Activated B cell treated with CpG ODN at 0.5 μM for 24 hours (primary cell): ENCODE results near the gene GSTK1. TPM values are rescaled to one million over a fixed set of nuclear protein-coding genes. Genes with fewer than 3 reads are reported as not detected.

ENCODE experiments used
- ATAC-seq: fragments of 200-7000 bp; cut with Tn5 transposase; one replicate; pipeline ENCODE4 v1.10.0; 2021; ENCODE audit warnings: low read depth, mild to moderate bottlenecking, moderate library complexity
- CTCF ChIA-PET: fragments of 350-600 bp; sonication (Branson Sonifier 250); formaldehyde crosslinking; loops from one replicate; lab custom pipeline; 2021; ENCODE audit warnings: antibody characterized with exemption; lab: Charles Lee
- POLR2A ChIA-PET: fragments of 350-600 bp; sonication (Branson Sonifier 250); formaldehyde crosslinking; loops from one replicate; lab custom pipeline; 2021; ENCODE audit warnings: antibody characterized with exemption; lab: Charles Lee
- DNase-seq: peaks from one replicate; pipeline ENCODE4 v3.0.0; 2022
- H3K27ac Mint-ChIP-seq: one replicate; pipeline ENCODE4 v1.8.0; 2020; ENCODE audit warnings: mixed read lengths
- H3K27me3 Mint-ChIP-seq: one replicate; pipeline ENCODE4 v1.8.0; 2021; ENCODE audit warnings: mixed read lengths
- H3K36me3 Mint-ChIP-seq: one replicate; pipeline ENCODE4 v1.8.0; 2021; ENCODE audit warnings: low read depth, mixed read lengths
- H3K4me1 Mint-ChIP-seq: one replicate; pipeline ENCODE4 v1.8.0; 2021; ENCODE audit warnings: mixed read lengths
- H3K4me3 Mint-ChIP-seq: one replicate; pipeline ENCODE4 v1.8.0; 2020; ENCODE audit warnings: mild to moderate bottlenecking, mixed read lengths
- H3K9me3 Mint-ChIP-seq: one replicate; pipeline ENCODE4 v1.8.0; 2020; ENCODE audit warnings: mixed read lengths
- intact Hi-C: fragments of 100-400 bp; cut with micrococcal nuclease; formaldehyde crosslinking; loops from one replicate; pipeline ENCODE4 v1.15.1; 2024
- total RNA-seq: library from RNA; stranded (reverse); gene quantifications from 2 replicates; pipeline ENCODE4 v1.2.3, GENCODE V29; 2022
- TF ChIP-seq, protein P1 (sequence below): fragments of 200-600 bp; IDR thresholded peaks from one replicate; pipeline ENCODE4 v1.8.0; 2022; ENCODE audit warnings: antibody characterized with exemption, mild to moderate bottlenecking

The GSTK1 gene
- total RNA-seq, 1 donor from 2014 or later, result 144 TPM

DNA sequence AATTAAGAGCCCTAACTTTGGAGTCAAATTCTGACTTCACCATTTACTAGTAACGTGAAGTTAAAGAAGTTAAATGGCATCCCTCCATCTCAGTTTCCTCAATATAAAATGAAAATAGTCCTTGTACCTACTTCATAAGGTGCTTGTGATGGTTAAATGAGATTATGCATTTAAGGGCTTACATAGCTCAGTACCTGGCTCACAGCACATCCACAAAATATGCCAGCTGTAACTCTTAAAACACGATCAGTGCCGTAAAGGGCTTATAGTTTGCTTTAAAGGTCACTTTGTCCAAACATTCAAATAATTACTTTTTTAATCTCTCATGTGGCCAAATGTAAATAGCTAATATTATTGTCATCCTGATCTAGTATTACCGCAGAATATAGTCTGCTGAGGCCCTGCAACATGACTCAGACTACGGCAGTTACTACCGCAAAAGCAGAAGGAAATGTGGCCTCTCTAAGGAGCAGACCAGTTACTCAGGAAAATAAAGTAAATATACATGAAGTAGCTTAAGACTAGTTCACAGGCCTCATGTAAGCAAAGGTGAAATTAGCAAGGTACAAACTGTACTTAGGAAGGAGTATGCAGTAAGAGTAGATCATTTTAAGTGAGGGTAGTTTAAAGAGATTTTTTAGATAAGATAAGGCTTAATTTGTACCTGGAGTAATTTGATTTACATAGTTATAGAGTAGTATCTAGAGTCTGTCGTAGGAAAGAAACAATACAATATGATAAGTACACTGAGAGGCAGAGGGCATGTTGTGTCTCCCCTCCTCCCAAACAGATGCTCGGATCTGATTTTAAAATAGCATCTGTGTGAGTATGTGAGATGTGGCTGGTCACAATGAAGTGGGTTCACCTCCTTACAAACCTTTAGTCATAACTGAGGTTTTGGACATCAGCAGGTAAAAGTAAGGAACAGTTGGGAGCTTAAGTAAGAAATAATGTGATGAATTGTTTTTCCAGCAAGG lies 38.0 kb downstream of the GSTK1 start:
- H3K36me3 Mint-ChIP-seq, result peaks cover 92% of the 10 kb centered on the region
- peak overlapping the region; percentile 59 for H3K27ac Mint-ChIP-seq
- ATAC-seq (no peak), DNase-seq (no peak)
- no peaks in the 10 kb centered on the region for H3K27me3 Mint-ChIP-seq
- ChIA-PET CTCF (interaction anchor here (0.5 to 3.4 kb wide), 4 partner anchors 12 to 61 kb away, joined by 3 to 51 read pairs (median 4); no protein-coding TSS in a partner anchor), POLR2A (no interaction called here)
- TF ChIP-seq, protein P1, sequence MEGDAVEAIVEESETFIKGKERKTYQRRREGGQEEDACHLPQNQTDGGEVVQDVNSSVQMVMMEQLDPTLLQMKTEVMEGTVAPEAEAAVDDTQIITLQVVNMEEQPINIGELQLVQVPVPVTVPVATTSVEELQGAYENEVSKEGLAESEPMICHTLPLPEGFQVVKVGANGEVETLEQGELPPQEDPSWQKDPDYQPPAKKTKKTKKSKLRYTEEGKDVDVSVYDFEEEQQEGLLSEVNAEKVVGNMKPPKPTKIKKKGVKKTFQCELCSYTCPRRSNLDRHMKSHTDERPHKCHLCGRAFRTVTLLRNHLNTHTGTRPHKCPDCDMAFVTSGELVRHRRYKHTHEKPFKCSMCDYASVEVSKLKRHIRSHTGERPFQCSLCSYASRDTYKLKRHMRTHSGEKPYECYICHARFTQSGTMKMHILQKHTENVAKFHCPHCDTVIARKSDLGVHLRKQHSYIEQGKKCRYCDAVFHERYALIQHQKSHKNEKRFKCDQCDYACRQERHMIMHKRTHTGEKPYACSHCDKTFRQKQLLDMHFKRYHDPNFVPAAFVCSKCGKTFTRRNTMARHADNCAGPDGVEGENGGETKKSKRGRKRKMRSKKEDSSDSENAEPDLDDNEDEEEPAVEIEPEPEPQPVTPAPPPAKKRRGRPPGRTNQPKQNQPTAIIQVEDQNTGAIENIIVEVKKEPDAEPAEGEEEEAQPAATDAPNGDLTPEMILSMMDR, result no peak
- H3K4me1 Mint-ChIP-seq, result peaks cover 22% of the 10 kb centered on the region
- H3K4me3 Mint-ChIP-seq, result no peak overlapping the region
- H3K9me3 Mint-ChIP-seq, result no peaks in the 10 kb centered on the region
- intact Hi-C loops, result loop anchor here (1.0 kb wide), 1 partner anchor 61 kb away; no protein-coding TSS in a partner anchor

DNA sequence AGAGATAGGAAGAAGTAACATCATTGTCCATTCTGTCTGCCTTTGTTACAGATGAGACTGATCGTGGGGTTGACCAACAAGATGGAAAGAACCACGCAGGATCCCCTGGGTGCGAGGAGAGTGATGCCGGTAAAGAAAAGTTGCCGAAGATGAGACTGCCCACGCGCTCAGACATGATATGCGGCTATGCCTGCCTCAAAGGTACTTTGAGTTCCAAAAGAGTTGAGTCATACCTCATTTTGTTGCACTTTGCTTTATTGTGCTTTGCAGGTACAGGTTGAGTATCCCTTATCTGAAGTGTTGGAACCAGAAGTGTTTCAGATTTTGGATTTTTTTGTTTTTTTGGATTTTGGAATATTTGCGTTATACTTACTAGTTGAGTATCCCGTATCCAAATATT lies 40.5 kb downstream of the GSTK1 start:
- H3K36me3 Mint-ChIP-seq, result peaks cover 93% of the 10 kb centered on the region
- DNase-seq (no peak), ATAC-seq (no peak)
- H3K4me3 Mint-ChIP-seq, result no peak overlapping the region
- intact Hi-C loops, result loop anchor here (2.0 kb wide), 1 partner anchor 15 kb away; the partner anchor contains the start of gene CASP2
- H3K27ac Mint-ChIP-seq, result no peak overlapping the region
- no peaks in the 10 kb centered on the region for H3K9me3 Mint-ChIP-seq
- H3K4me1 Mint-ChIP-seq, result peaks cover 17% of the 10 kb centered on the region
- ChIA-PET POLR2A (no interaction called here), CTCF (interaction anchor here (3.8 kb wide), 1 partner anchor 63 kb away, joined by 37 read pairs; no protein-coding TSS in a partner anchor)
- H3K27me3 Mint-ChIP-seq, result no peaks in the 10 kb centered on the region
- TF ChIP-seq, protein P1, result no peak

DNA sequence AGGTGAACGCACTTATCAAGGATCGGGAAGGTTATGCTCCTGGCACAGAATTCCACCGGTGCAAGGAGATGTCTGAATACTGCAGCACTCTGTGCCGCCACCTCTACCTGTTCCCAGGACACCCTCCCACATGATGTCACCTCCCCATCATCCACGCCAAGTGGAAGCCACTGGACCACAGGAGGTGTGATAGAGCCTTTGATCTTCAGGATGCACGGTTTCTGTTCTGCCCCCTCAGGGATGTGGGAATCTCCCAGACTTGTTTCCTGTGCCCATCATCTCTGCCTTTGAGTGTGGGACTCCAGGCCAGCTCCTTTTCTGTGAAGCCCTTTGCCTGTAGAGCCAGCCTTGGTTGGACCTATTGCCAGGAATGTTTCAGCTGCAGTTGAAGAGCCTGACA lies 41.7 kb downstream of the GSTK1 start:
- TF ChIP-seq, protein P1, result no peak
- no peak for ATAC-seq
- DNase-seq, result no peak
- ChIA-PET CTCF (interaction anchor here (1.4 to 3.8 kb wide), 2 partner anchors 17 to 64 kb away, joined by 3 to 37 read pairs; partner anchors contain the start of gene CASP2), POLR2A (no interaction called here)
- Mint-ChIP-seq H3K27me3 (no peaks in the 10 kb centered on the region), H3K36me3 (peaks cover 88% of the 10 kb centered on the region), H3K4me3 (no peak overlapping the region), H3K27ac (no peak overlapping the region), H3K4me1 (peaks cover 13% of the 10 kb centered on the region), H3K9me3 (no peaks in the 10 kb centered on the region)
- intact Hi-C loops, result loop anchor here (1.0 to 5.0 kb wide), 4 partner anchors 16 to 112 kb away; partner anchors contain the start of gene CASP2

DNA sequence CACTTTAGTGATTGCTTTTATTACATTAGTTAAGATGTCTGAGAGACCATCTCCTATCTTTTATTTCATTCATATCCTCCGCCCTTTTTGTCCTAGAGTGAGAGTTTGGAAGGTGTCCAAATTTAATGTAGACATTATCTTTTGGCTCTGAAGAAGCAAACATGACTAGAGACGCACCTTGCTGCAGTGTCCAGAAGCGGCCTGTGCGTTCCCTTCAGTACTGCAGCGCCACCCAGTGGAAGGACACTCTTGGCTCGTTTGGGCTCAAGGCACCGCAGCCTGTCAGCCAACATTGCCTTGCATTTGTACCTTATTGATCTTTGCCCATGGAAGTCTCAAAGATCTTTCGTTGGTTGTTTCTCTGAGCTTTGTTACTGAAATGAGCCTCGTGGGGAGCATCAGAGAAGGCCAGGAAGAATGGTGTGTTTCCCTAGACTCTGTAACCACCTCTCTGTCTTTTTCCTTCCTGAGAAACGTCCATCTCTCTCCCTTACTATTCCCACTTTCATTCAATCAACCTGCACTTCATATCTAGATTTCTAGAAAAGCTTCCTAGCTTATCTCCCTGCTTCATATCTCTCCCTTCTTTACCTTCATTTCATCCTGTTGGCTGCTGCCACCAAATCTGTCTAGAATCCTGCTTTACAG lies 42.3 kb downstream of the GSTK1 start:
- H3K27ac Mint-ChIP-seq, result no peak overlapping the region
- TF ChIP-seq, protein P1, result no peak
- H3K4me1 Mint-ChIP-seq, result peaks cover 17% of the 10 kb centered on the region
- intact Hi-C loops, result loop anchor here (1.0 to 5.0 kb wide), 4 partner anchors 17 to 112 kb away; partner anchors contain the start of gene CASP2
- no peaks in the 10 kb centered on the region for H3K9me3 Mint-ChIP-seq
- POLR2A ChIA-PET, result no interaction called here
- H3K27me3 Mint-ChIP-seq, result no peaks in the 10 kb centered on the region
- CTCF ChIA-PET, result interaction anchor here (1.4 to 3.8 kb wide), 2 partner anchors 17 to 65 kb away, joined by 3 to 37 read pairs; partner anchors contain the start of gene CASP2
- ATAC-seq (peak; percentile 65), DNase-seq (peak; percentile 24)
- peaks cover 82% of the 10 kb centered on the region for H3K36me3 Mint-ChIP-seq
- no peak overlapping the region for H3K4me3 Mint-ChIP-seq
